HEK293 (cell line): ENCODE data around the gene TPCN2.

Source experiments
- CTCF ChIA-PET: fragments of 350-600 bp; formaldehyde crosslinking; extraction: SDS; loops from one replicate; lab custom pipeline; 2021; ENCODE audit warnings: antibody characterized with exemption; lab: Yijun Ruan, JAX
- POLR2A ChIA-PET: fragments of 300-600 bp; formaldehyde crosslinking; extraction: SDS; loops from one replicate; lab custom pipeline; 2020; ENCODE audit warnings: antibody characterized with exemption, inconsistent platforms; lab: Yijun Ruan, JAX
- H3K27ac ChIP-seq: fragments of 200-500 bp; sonication (Bioruptor generic); 2 replicates; pipeline ENCODE4 v1.5.1; 2014; ENCODE audit warnings: low read depth, low read length, control low read depth, inconsistent platforms; ENCODE audit errors: extremely low read depth
- H3K36me3 ChIP-seq, 2 experiments: fragments of 200-500 bp in 1 of 2; sonication (Bioruptor generic) in 1 of 2; 1 replicate in 1 of 2; 2 replicates in 1 of 2; pipeline ENCODE4 v1.5.1; 2014 to 2017; ENCODE audit warnings: inconsistent platforms in 2 of 2, low read length in 2 of 2; ENCODE audit not compliant: control insufficient read depth in 2 of 2, insufficient read depth in 1 of 2
- H3K4me1 ChIP-seq: fragments of 200-500 bp; sonication (Bioruptor generic); 2 replicates; pipeline ENCODE4 v1.5.1; 2014; ENCODE audit warnings: mild to moderate bottlenecking, low read length, inconsistent platforms; ENCODE audit not compliant: control insufficient read depth, insufficient read depth
- H3K4me3 ChIP-seq: 2 replicates; pipeline ENCODE4 v1.5.1; 2011; ENCODE audit warnings: low read depth, mild to moderate bottlenecking, control low read depth, low read length, moderate library complexity
- H3K9me3 ChIP-seq: fragments of 200-500 bp; sonication (Bioruptor generic); 2 replicates; pipeline ENCODE4 v1.5.1; 2014; ENCODE audit warnings: low read depth, low read length, inconsistent platforms; ENCODE audit not compliant: control insufficient read depth, insufficient read depth
- EGR2 ChIP-seq: fragments of 450-650 bp; formaldehyde crosslinking; IDR thresholded peaks from 2 replicates; pipeline ENCODE4 v1.5.1; 2016; ENCODE audit warnings: low read depth, missing biosample characterization, missing genetic modification characterization
- KLF8 ChIP-seq: fragments of 450-650 bp; formaldehyde crosslinking; IDR thresholded peaks from 2 replicates; pipeline ENCODE4 v1.5.1; 2016; ENCODE audit warnings: missing biosample characterization, missing genetic modification characterization
- ZNF138 ChIP-seq: fragments of 450-650 bp; formaldehyde crosslinking; IDR thresholded peaks from 2 replicates; pipeline ENCODE4 v1.5.1; 2016; ENCODE audit warnings: missing biosample characterization, missing genetic modification characterization, borderline replicate concordance
- ZNF16 ChIP-seq: fragments of 450-650 bp; formaldehyde crosslinking; IDR thresholded peaks from 2 replicates; pipeline ENCODE4 v1.5.1; 2016; ENCODE audit warnings: low read depth, missing biosample characterization, missing genetic modification characterization
- ZNF214 ChIP-seq: fragments of 450-650 bp; formaldehyde crosslinking; IDR thresholded peaks from 2 replicates; pipeline ENCODE4 v1.5.1; 2017; ENCODE audit warnings: missing biosample characterization, mild to moderate bottlenecking, missing genetic modification characterization, borderline replicate concordance
- ZNF223 ChIP-seq: fragments of 450-650 bp; formaldehyde crosslinking; IDR thresholded peaks from 2 replicates; pipeline ENCODE4 v1.5.1; 2016; ENCODE audit warnings: missing biosample characterization, missing genetic modification characterization
- ZNF302 ChIP-seq: fragments of 450-650 bp; formaldehyde crosslinking; IDR thresholded peaks from 2 replicates; pipeline ENCODE4 v1.5.1; 2016; ENCODE audit warnings: missing biosample characterization, missing genetic modification characterization, low read depth
- ZNF311 ChIP-seq: fragments of 450-650 bp; formaldehyde crosslinking; IDR thresholded peaks from 2 replicates; pipeline ENCODE4 v1.5.1; 2017; ENCODE audit warnings: missing biosample characterization, missing genetic modification characterization, borderline replicate concordance
- ZNF341 ChIP-seq: fragments of 450-650 bp; formaldehyde crosslinking; IDR thresholded peaks from 2 replicates; pipeline ENCODE4; 2016; ENCODE audit warnings: low read depth, missing biosample characterization, missing genetic modification characterization
- ZNF423 ChIP-seq: fragments of 450-650 bp; formaldehyde crosslinking; IDR thresholded peaks from 2 replicates; pipeline ENCODE4 v1.5.1; 2016; ENCODE audit warnings: missing biosample characterization, missing genetic modification characterization
- ZNF660 ChIP-seq: fragments of 450-650 bp; IDR thresholded peaks from 2 replicates; pipeline ENCODE4 v1.5.1; 2018; ENCODE audit warnings: missing biosample characterization, mild to moderate bottlenecking, missing genetic modification characterization
- ZSCAN30 ChIP-seq: fragments of 450-650 bp; IDR thresholded peaks from 2 replicates; pipeline ENCODE4 v1.5.1; 2018; ENCODE audit warnings: missing biosample characterization, mild to moderate bottlenecking, missing genetic modification characterization, moderate library complexity
- TF ChIP-seq, protein P1 (sequence below): fragments of 450-650 bp; formaldehyde crosslinking; IDR thresholded peaks from 2 replicates; pipeline ENCODE4 v1.5.1; 2016; ENCODE audit warnings: missing biosample characterization, missing genetic modification characterization
- TF ChIP-seq, protein P2 (sequence below): fragments of 450-650 bp; formaldehyde crosslinking; IDR thresholded peaks from 2 replicates; pipeline ENCODE4 v1.5.1; 2016; ENCODE audit warnings: missing biosample characterization, missing genetic modification characterization
- TF ChIP-seq, protein P3 (sequence below): fragments of 450-650 bp; formaldehyde crosslinking; IDR thresholded peaks from 2 replicates; pipeline ENCODE4 v1.5.1; 2016; ENCODE audit warnings: missing biosample characterization, missing genetic modification characterization
- TF ChIP-seq, protein P4 (sequence below): fragments of 450-650 bp; formaldehyde crosslinking; IDR thresholded peaks from 2 replicates; pipeline ENCODE4 v1.5.1; 2016; ENCODE audit warnings: missing biosample characterization, missing genetic modification characterization
- TF ChIP-seq, protein P5 (sequence below): fragments of 450-650 bp; formaldehyde crosslinking; IDR thresholded peaks from 2 replicates; pipeline ENCODE4 v1.5.1; 2016; ENCODE audit warnings: missing biosample characterization, missing genetic modification characterization, borderline replicate concordance

TPCN2 gene

DNA sequence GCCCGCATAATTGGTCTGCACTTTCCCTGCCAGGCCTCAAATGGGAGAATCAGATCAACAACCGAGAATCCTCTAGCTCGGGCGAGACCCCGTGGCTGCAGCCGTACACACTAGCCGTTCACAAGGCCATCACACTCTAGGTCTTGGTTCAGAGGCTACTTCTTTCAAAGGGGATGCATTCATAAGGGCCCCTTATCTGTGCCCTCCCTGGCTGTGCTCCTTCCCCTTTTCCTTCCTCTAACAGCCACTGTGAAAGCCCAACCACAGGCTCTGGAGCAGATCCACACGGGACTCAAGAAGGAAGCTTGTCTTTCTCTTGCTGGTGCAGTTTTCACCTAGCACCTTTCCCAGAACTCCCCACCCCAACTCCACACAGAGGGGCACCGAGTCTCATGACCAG lies 131.5 kb downstream of the TPCN2 start:
- Histone ChIP-seq H3K4me1 (no peaks in the 10 kb centered on the region), H3K36me3 (no peaks in the 10 kb centered on the region), H3K9me3 (no peaks in the 10 kb centered on the region), H3K4me3 (no peak overlapping the region), H3K27ac (no peak overlapping the region)
- CTCF ChIA-PET, result interaction anchor here (0.7 kb wide), 1 partner anchor 49 kb away, joined by 3 read pairs; no protein-coding TSS in a partner anchor
- TF ChIP-seq, protein P1, sequence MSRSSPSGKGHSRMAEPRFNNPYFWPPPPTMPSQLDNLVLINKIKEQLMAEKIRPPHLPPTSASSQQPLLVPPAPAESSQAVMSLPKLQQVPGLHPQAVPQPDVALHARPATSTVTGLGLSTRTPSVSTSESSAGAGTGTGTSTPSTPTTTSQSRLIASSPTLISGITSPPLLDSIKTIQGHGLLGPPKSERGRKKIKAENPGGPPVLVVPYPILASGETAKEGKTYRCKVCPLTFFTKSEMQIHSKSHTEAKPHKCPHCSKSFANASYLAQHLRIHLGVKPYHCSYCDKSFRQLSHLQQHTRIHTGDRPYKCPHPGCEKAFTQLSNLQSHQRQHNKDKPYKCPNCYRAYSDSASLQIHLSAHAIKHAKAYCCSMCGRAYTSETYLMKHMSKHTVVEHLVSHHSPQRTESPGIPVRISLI (tag by site-specific recombination), result no peak
- no peak for TF ChIP-seq ZNF311 (tag by site-specific recombination)
- TF ChIP-seq ZNF660, result no peak
- no peak for TF ChIP-seq ZNF16 (tag by site-specific recombination)
- no peak for TF ChIP-seq EGR2 (tag by site-specific recombination)
- no peak for TF ChIP-seq ZNF214 (tag by site-specific recombination)
- TF ChIP-seq ZNF302 (tag by site-specific recombination), result no peak
- POLR2A ChIA-PET, result no interaction called here

GRCh38 chr11:69180726-69181125 lies 132.0 kb downstream of the TPCN2 start:
- ChIA-PET CTCF (interaction anchor here (0.6 to 0.7 kb wide), 2 partner anchors 50 to 1051 kb away, joined by 3 read pairs; no protein-coding TSS in a partner anchor), POLR2A (no interaction called here)
- Histone ChIP-seq H3K4me1 (no peaks in the 10 kb centered on the region), H3K27ac (no peak overlapping the region), H3K36me3 (no peaks in the 10 kb centered on the region), H3K4me3 (no peak overlapping the region), H3K9me3 (no peaks in the 10 kb centered on the region)
- TF ChIP-seq ZNF341 (no peak), KLF8 (tag by site-specific recombination) (no peak), ZNF138 (tag by site-specific recombination) (no peak), ZNF223 (no peak), ZSCAN30 (tag by site-specific recombination) (no peak), ZNF423 (no peak)
- TF ChIP-seq, protein P2, sequence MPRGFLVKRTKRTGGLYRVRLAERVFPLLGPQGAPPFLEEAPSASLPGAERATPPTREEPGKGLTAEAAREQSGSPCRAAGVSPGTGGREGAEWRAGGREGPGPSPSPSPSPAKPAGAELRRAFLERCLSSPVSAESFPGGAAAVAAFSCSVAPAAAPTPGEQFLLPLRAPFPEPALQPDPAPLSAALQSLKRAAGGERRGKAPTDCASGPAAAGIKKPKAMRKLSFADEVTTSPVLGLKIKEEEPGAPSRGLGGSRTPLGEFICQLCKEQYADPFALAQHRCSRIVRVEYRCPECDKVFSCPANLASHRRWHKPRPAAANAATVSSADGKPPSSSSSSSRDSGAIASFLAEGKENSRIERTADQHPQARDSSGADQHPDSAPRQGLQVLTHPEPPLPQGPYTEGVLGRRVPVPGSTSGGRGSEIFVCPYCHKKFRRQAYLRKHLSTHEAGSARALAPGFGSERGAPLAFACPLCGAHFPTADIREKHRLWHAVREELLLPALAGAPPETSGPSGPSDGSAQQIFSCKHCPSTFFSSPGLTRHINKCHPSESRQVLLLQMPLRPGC (tag by site-specific recombination), result no peak
- TF ChIP-seq, protein P3, sequence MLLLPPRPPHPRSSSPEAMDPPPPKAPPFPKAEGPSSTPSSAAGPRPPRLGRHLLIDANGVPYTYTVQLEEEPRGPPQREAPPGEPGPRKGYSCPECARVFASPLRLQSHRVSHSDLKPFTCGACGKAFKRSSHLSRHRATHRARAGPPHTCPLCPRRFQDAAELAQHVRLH (tag by site-specific recombination), result no peak
- TF ChIP-seq, protein P4, sequence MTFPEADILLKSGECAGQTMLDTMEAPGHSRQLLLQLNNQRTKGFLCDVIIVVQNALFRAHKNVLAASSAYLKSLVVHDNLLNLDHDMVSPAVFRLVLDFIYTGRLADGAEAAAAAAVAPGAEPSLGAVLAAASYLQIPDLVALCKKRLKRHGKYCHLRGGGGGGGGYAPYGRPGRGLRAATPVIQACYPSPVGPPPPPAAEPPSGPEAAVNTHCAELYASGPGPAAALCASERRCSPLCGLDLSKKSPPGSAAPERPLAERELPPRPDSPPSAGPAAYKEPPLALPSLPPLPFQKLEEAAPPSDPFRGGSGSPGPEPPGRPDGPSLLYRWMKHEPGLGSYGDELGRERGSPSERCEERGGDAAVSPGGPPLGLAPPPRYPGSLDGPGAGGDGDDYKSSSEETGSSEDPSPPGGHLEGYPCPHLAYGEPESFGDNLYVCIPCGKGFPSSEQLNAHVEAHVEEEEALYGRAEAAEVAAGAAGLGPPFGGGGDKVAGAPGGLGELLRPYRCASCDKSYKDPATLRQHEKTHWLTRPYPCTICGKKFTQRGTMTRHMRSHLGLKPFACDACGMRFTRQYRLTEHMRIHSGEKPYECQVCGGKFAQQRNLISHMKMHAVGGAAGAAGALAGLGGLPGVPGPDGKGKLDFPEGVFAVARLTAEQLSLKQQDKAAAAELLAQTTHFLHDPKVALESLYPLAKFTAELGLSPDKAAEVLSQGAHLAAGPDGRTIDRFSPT (tag by site-specific recombination), result no peak
- TF ChIP-seq, protein P5, sequence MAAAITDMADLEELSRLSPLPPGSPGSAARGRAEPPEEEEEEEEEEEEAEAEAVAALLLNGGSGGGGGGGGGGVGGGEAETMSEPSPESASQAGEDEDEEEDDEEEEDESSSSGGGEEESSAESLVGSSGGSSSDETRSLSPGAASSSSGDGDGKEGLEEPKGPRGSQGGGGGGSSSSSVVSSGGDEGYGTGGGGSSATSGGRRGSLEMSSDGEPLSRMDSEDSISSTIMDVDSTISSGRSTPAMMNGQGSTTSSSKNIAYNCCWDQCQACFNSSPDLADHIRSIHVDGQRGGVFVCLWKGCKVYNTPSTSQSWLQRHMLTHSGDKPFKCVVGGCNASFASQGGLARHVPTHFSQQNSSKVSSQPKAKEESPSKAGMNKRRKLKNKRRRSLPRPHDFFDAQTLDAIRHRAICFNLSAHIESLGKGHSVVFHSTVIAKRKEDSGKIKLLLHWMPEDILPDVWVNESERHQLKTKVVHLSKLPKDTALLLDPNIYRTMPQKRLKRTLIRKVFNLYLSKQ (tag by site-specific recombination), result no peak
